Activated CD4-positive, alpha-beta T cell treated with anti-CD3 and anti-CD28 coated beads for 48 hours (primary cell): ENCODE measurements around the gene TIMM22.
"Not testable (repeated sequence)": the region's sequence is repeated elsewhere in the genome, so short reads cannot be mapped to it uniquely, and the experiment has no call there.

ENCODE experiments used
- DNase-seq: peaks from one replicate; pipeline ENCODE4 v3.0.0-alpha.2; 2020

TIMM22 gene

DNA sequence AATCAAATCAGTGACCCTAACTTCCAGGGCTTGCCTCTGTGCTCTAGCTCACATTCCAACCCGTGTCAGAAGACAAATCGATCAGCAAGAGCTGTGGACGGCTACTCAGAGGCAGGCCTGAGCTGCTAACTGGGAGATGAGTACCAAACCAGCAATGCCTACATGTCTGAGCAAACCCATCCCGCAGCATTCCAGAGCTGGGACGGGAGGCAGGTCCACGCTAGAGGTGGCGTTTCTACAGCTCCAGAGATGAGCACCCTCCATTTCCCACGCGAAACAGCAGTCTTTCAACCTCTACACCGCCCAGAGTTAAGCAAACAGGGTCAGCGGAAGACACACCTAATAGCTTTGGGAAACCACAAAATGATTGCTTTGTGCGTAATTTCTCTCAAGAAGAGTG, 23.9 kb upstream of the TIMM22 start:
- DNase-seq = no peak

DNA sequence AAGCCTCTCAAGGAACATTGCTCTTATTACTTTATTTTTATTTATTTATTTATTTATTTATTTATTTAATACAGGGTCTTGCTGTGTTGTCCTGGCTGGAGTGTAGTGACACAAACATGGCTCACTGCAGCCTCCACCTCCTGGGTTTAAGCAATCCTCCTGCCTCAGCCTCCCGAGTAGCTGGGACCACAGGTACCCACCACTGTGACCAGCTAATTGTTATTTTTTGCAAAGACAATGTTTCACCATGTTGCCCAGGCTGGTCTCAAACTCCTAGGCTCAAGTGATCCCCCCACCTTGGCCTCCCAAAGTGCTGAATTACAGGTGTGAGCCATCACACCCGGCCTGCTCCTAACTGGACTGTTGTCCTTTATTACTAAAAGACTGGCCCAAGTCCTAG, 22.2 kb upstream of the TIMM22 start:
- not testable (repeated sequence) for DNase-seq

DNA sequence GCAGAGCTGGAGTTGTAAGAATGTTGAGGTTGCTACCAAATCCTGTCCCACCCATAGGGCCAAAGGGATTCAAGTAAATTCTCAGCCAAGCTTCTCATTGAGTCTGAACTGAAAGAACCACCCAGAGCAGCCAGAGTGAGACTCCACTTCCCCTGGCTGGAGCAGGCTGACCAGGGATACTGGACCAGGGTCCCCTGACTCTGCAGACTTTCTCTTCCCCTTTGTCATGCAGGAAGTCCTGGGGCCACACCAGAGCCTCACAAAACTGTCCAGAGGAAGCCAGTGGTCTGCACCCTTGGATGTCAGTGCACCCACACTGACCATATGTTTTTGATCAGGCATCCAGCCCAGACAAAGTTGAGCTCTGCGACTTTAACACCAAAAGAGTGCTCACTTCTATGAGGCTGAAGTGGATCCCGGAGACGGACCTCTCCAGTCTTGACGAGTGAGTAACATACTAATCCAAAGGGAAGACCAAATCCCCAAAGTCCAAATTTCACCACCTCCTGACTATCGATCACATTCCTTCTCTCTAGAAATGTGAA, 21.5 kb upstream of the TIMM22 start:
- DNase-seq = no peak

- DNase-seq = no peak
Observed at GRCh38 chr17:976312-976711, 20.6 kb upstream of the TIMM22 start.

GRCh38 chr17:977166-977565, 19.8 kb upstream of the TIMM22 start:
- no peak for DNase-seq

GRCh38 chr17:978103-979093, 18.5 kb upstream of the TIMM22 start:
- DNase-seq = no peak

DNA sequence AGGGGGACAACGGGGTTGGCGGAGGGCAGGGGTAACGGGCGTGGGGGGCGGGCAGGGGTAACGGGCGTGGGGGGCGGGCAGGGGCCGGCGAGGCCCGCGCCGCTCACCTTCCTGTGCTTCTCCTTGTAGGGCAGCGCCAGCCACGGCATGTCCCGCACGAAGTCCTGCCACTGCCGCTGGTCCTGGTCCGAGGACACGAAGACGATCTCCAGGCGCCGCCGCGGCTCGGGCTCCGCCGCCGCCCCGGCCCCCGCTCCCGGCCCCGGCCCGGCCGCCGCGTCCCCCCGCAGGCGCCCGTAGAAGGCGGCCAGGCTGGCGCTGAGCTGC, 17.8 kb upstream of the TIMM22 start:
- DNase-seq = no peak

DNA sequence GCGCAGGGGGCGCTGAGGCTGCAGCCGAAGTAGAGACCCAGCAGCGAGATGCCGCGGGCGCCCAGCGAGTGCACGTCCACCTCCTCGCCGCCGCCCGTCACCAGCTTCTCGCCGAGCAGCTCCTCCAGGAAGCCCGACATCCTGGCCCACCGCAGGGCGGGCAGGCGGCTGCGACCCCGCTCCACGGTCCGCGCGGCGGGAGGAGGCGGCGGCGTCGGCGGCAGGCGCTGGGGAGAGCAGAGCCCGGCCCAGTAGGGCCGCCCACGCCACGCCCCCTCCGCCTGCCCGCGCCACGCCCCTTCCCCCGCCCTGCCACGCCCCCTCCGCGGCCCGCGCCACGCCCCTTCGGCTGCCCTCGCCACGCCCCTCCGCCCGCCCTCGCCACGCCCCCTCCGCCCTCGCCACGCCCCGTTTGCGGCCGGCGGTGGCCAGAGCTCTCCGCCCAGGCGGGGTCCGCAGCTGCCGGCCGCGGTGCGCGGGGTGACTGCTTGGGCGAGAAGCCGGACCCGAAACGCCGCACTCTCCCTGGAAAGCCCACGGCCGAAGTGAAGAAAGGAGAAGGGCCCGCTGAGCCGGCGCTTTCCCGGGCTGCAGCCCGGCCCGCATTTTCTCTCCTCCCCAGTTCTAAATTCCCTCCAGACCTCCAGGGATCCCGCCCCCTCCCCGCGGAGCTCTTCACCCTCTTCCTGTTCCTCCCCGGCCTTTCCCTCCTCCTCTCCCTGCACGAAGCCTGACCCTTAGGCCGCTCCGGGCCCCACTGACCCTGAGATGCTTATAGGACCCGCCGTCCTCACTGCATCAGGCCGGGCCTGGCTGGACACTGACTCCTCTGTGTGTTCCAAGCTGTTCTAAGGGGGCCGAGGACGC, 17.2 kb upstream of the TIMM22 start, which contains the start of gene NXN:
TSS of gene NXN (minus strand) at position 238 of the 867 bp plus-strand sequence.
- peak; percentile 87 for DNase-seq

DNA sequence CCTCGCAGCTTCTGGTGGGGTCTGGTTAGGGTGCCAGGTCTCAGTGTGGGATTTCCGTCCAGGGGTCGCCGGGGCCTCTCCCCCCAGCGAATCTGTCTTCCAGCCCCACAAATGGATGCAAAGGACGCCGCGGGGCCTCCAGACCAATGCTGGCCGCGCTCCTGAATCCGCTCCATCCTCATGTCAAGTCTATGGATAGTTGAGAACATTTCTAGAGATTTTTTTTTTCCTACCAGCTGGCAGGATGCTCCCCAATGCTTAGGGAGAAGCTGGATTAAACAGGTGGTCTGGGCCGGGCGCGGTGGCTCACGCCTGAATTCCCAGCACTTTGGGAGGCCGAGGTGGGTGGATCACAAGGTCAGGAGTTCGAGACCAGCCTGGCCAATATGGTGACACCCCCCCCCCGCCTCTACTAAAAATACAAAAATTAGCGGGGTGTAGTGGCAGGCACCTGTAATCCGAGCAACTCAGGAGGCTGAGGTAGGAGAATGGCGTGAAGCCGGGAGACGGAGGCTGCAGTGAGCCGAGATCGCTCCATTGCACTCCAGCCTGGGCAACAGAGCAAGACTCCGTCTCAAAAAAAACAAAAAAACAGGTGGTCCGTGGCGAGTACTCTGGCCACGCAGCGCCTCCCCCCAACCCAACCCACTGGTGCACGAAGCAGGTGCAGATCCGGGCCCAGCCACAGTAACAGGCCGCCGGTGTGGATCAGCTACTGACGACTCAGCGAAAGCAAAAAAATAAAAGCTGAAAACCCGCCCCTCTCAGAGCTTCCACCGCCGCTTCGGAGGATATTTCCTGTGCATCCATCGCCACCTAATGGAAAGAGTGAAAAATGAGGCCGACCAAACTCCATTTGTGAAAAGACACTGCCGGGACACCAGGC, 16.3 kb upstream of the TIMM22 start:
- DNase-seq = peak; percentile 82

- no peak for DNase-seq
Observed at GRCh38 chr17:981292-981658, 15.7 kb upstream of the TIMM22 start.

GRCh38 chr17:983921-984320, 13.0 kb upstream of the TIMM22 start:
- DNase-seq = no peak

DNA sequence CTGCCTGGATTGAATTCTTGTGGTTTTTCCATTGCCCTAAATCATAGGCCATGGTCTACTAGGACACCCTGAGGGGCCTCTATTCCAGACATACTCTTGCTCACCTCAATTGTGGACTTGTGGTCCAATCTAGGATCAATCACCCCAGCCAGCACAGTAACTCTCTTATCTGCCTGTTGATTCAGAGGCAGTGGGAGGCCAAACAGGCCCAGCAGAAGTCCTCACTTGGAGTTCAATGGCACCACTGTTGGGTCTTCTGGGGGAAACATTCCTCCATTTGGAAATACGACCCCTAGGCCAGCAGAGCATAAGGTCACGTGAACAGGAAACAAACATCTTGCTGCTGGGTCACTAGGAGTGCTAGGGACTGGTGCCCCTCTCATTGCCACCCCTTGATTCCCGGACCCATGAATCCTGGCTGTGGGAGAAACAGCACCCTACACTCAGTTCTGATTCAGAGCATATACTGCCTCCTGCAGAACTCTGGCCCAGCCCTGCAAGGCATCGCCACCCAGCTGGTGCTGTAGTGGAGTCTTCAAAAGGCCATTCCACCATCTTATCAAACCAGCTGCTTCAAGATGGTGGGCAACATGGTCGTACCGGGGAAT, 10.5 kb upstream of the TIMM22 start:
- no peak for DNase-seq

DNA sequence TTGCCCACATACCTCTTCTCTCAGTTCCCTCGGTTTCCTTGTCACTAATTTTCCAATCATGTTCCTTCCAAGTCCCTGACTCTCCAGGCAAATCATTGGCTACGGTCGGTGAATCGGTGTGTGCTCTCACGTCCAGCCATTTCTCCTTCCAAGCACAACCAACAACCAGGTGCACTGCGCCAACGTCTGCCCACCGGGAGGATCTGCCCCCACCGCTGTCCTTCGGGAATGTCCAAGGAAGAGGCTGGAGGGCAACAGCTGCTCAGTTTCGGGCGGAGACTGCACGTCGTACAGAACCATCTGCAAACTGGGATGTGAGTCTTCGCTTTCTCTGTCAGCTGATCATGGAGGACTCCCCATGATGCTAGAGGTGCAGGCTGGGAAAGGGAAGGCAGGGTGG, 9.0 kb upstream of the TIMM22 start:
- DNase-seq = no peak

DNA sequence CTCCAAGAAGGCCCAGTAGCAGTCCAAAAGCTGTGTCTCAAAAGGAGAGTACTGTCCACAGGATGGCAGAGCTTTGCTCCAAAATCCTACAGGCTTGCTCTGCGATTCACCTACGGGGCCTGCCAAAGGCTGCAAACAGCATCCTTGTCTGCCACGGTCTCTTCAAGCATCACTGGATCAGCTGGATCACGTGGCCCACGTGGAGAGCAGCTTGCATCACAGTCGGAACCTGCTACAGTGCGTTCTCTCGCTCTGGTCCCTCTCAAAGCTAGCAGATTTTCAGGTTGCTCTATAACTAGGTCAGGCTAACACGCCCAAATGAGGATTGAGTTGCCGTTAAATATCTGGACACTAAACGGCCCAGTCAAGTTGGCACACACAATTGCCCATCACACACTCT, 8.4 kb upstream of the TIMM22 start:
- no peak for DNase-seq

- no peak for DNase-seq
Observed at GRCh38 chr17:992933-993332, 4.0 kb upstream of the TIMM22 start.

- not testable (repeated sequence) for DNase-seq
Observed at GRCh38 chr17:995324-995723, 1.6 kb upstream of the TIMM22 start.

DNA sequence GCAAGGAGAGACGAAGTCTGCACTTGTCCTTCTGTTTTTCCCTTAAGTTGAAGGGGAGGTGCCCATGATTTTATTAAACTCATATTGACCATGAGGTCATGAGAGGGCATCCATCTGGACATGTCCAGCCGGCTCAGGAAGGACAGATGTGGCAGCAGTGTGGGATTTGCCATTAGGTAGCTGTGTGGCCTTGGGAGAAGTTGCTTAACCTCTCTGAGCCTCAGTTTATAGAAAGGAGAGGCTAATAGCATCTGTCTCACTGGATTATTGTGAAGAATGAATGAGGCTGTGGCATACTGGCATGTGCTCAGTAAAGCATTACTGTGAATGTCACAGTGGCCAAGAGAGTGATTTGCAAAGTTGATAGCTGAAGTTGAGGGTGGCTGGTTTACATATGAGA, 1.2 kb downstream of the TIMM22 start:
- DNase-seq = no peak

GRCh38 chr17:1000597-1001461, 3.9 kb downstream of the TIMM22 start:
- no peak for DNase-seq

DNA sequence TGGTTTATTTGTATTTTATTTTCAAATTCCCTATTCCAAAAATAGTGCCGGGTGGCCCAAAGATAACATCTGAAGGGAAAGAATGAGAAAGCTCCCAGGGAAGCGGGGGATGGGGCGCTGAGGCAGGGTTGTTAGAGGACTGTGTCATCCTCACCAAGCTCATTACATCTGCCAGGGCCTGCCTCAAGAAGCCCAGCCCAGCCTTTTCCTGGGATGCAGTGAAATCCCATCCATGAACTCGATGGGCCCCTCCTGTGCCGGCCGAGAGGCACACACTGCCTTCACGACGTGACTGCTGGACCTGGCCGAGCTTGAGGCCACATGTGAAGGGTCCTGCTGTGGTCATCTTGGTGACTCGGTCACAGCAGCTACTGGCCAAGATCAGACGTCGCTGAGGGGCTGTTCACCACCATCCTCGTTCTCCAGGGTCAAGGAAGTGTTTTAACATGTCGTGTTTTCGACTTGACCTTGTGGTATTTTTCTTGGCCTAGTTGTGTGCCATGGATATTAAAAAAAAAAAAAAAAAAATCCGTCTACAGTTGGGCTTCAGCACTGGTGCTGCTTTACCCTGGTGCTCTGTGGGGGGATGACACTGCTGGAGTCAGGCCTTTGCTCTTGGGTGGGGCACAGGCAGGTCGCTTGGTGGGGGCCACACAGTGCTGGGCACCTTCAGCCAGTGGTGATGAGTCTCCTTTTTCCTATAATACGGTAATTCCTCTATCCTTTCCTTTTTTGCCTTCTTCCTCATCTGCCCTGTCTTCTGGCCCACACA, 4.9 kb downstream of the TIMM22 start:
- no peak for DNase-seq

- no peak for DNase-seq
Observed at GRCh38 chr17:1002412-1002753, 5.5 kb downstream of the TIMM22 start.
